Measurements from ENCODE around the gene FAM216B.
"Not testable (repeated sequence)": the region's sequence is repeated elsewhere in the genome, so short reads cannot be mapped to it uniquely, and the experiment has no call there.

Gene FAM216B

GRCh38 chr13:42780044-42780443 is 1.3 kb upstream of the FAM216B start:
- no peak for DNase-seq (ENCODE audit: low read depth, low spot score)

GRCh38 chr13:42786715-42787114 is 5.3 kb downstream of the FAM216B start:
- DNase-seq (ENCODE audit: low read depth, low spot score): no peak

GRCh38 chr13:42788601-42789000 is 7.2 kb downstream of the FAM216B start:
- no peak for DNase-seq (ENCODE audit: low read depth, low spot score)

GRCh38 chr13:42792154-42792553 is 10.8 kb downstream of the FAM216B start:
- no peak for DNase-seq (ENCODE audit: low read depth, low spot score)

GRCh38 chr13:42794577-42795275 is 13.3 kb downstream of the FAM216B start:
- no peak for DNase-seq (ENCODE audit: low read depth, low spot score)

GRCh38 chr13:42795666-42796065 is 14.3 kb downstream of the FAM216B start:
- DNase-seq (ENCODE audit: low read depth, low spot score): no peak

- DNase-seq (ENCODE audit: low read depth, low spot score): no peak
These were observed 15.5 kb downstream of the FAM216B start for GRCh38 chr13:42796747-42797356.

GRCh38 chr13:42798118-42798517 is 16.7 kb downstream of the FAM216B start:
- DNase-seq (ENCODE audit: low read depth, low spot score): no peak

- no peak for DNase-seq (ENCODE audit: low read depth, low spot score)
These were observed 18.8 kb downstream of the FAM216B start for GRCh38 chr13:42800109-42800643.

GRCh38 chr13:42803563-42804204 is 22.3 kb downstream of the FAM216B start:
- no peak for DNase-seq (ENCODE audit: low read depth, low spot score)

- DNase-seq (ENCODE audit: low read depth, low spot score): no peak
These were observed 23.0 kb downstream of the FAM216B start for GRCh38 chr13:42804244-42804874.

GRCh38 chr13:42807241-42807640 is 25.9 kb downstream of the FAM216B start:
- DNase-seq (ENCODE audit: low read depth, low spot score): no peak

- no peak for DNase-seq (ENCODE audit: low read depth, low spot score)
These were observed 26.5 kb downstream of the FAM216B start for GRCh38 chr13:42807866-42808265.

GRCh38 chr13:42808341-42808940 is 27.1 kb downstream of the FAM216B start:
- no peak for DNase-seq (ENCODE audit: low read depth, low spot score)

GRCh38 chr13:42812316-42812715 is 30.9 kb downstream of the FAM216B start:
- DNase-seq (ENCODE audit: low read depth, low spot score): no peak

- DNase-seq (ENCODE audit: low read depth, low spot score): peak; percentile 21
These were observed 33.5 kb downstream of the FAM216B start for GRCh38 chr13:42814868-42815267.

GRCh38 chr13:42815681-42816080 is 34.3 kb downstream of the FAM216B start:
- DNase-seq (ENCODE audit: low read depth, low spot score): no peak

- DNase-seq (ENCODE audit: low read depth, low spot score): no peak
These were observed 35.2 kb downstream of the FAM216B start for GRCh38 chr13:42816538-42816937.

- not testable (repeated sequence) for DNase-seq (ENCODE audit: low read depth, low spot score)
These were observed 38.3 kb downstream of the FAM216B start for GRCh38 chr13:42819687-42820086.

- no peak for DNase-seq (ENCODE audit: low read depth, low spot score)
These were observed 39.1 kb downstream of the FAM216B start for GRCh38 chr13:42820451-42820850.

GRCh38 chr13:42821437-42821836 is 40.1 kb downstream of the FAM216B start:
- peak; percentile 66 for DNase-seq (ENCODE audit: low read depth, low spot score)
